ENCODE results near the gene PKNOX1. TPM values are rescaled to one million over a fixed set of nuclear protein-coding genes. Genes with fewer than 3 reads are reported as not detected.

PKNOX1 gene
- total and polyA plus RNA-seq, 9 of the 15 experiments (the other 6 are each of a cell fraction or from before 2014, with no cell fraction given): 8.8 to 25.9 (median 13.2) TPM

- TF ChIP-seq MLLT1 (IDR thresholded peaks at IDR 0.05) (no peak), YBX1 (IDR thresholded peaks at IDR 0.05) (no peak), RB1 (IDR thresholded peaks at IDR 0.05; ENCODE audit: low read depth) (no peak), ZBTB40 (IDR thresholded peaks at IDR 0.05) (0 out of 2 replicates have a peak, but pooled peaks have one; percentile 3), ZBTB40 (CRISPR knock-in tag; IDR thresholded peaks at IDR 0.05) (no peak), NR2C2 (CRISPR knock-in tag; IDR thresholded peaks at IDR 0.05) (no peak), NR2C2 (tag; IDR thresholded peaks at IDR 0.05) (no peak), XRCC5 (IDR thresholded peaks at IDR 0.05; ENCODE audit: low read depth, low read length) (no peak), ZBTB1 (CRISPR knock-in tag; IDR thresholded peaks at IDR 0.05; ENCODE audit: borderline replicate concordance, low read depth) (no peak), ETS2 (tag; IDR thresholded peaks at IDR 0.05; ENCODE audit: borderline replicate concordance, poor library complexity, severe bottlenecking) (no peak), MXI1 (IDR thresholded peaks at IDR 0.05; ENCODE audit: low read depth, low read length) (no peak), RAD21 (CRISPR knock-in tag; conservative IDR thresholded peaks at IDR 0.05 in 1 of 2, IDR thresholded peaks at IDR 0.05 in 1 of 2) (no peak), MEIS2 (IDR thresholded peaks at IDR 0.05; ENCODE audit: partially characterized antibody) (peak; percentile 45), PHF8 (IDR thresholded peaks at IDR 0.05; ENCODE audit: borderline replicate concordance, low read length) (no peak), SMARCA4 (IDR thresholded peaks at IDR 0.05) (0 out of 2 replicates have a peak, but pooled peaks have one; percentile 4)
- TF ChIP-seq, protein P1, sequence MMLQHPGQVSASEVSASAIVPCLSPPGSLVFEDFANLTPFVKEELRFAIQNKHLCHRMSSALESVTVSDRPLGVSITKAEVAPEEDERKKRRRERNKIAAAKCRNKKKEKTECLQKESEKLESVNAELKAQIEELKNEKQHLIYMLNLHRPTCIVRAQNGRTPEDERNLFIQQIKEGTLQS (IDR thresholded peaks at IDR 0.05): peak; percentile 67
- TF ChIP-seq, protein P1 (CRISPR knock-in tag; conservative IDR thresholded peaks at IDR 0.05): no peak
Measured at GRCh38 chr21:42975886-42976608, 1.7 kb downstream of the PKNOX1 start (continued).

Measured in K562 (cell line).